GM21825 (cell line): ENCODE data around the gene ZNF682.
A peak's percentile ranks its signal among the peaks of the same experiment; 100 is the strongest.
"Not testable (repeated sequence)": the region's sequence is repeated elsewhere in the genome, so short reads cannot be mapped to it uniquely, and the experiment has no call there.

Source experiments
- ATAC-seq: cut with Tn5 transposase; IDR thresholded peaks from one replicate; pipeline ENCODE4 v1.9.1; 2021; ENCODE audit warnings: mild to moderate bottlenecking, moderate library complexity; ENCODE audit not compliant: unreplicated experiment

Gene ZNF682

DNA sequence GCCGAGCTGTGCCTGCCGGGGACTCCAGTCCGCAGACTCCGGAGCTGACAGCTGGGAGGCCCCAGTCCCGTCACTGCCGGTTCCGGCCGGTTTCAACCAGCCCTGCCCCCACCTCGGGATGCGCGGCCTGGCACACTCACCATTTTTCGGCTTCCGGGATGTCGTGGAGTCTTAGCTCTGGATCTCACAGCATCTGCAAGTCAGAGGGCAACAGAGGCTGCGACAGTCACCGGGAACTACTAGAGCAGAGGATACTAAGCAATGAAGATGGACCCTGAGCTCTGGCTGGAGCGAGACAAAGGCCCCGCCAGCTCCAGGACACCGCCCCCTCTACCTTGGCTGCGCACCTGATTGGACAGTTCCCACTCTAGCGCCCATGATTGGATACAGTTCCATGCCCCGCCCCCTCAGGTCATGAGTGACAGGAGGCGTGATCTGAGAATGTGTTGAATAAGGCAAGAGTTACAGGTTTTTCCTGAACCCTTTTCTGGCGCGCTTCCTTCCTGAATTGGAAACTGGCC lies at the start of gene ZNF682:
TSS of gene ZNF682 (minus strand) at position 303 of the 521 bp plus-strand sequence. CDS start at position 143, 160 bp downstream.
- peak; percentile 95 for ATAC-seq

- ATAC-seq: not testable (repeated sequence)
Observed at GRCh38 chr19:20082876-20083275, 43.6 kb upstream of the ZNF682 start.

- not testable (repeated sequence) for ATAC-seq
Observed at GRCh38 chr19:20082232-20082833, 43.0 kb upstream of the ZNF682 start.

GRCh38 chr19:20080656-20081055 lies 41.4 kb upstream of the ZNF682 start:
- no peak for ATAC-seq

DNA sequence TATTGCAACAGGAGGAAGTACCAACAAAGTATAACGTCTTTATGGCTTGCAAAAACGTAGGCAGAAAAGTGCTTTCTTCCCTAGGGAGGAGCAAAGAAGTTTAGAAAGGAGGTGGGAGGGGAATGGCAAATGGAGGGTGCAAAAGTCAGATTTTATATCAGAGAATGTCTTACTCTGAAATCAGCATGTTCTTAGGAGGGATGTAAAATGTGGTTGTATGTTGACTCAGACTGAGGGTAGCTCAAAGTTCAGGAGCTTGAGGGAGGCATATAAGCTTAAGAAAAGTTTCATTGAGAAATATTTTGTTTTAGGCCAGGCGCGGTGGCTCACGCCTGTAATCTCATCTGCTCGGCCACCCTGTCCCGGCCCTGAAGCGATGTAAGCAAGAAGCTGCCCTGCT lies 40.2 kb upstream of the ZNF682 start:
- ATAC-seq: no peak

GRCh38 chr19:20078581-20079031 lies 39.3 kb upstream of the ZNF682 start:
- ATAC-seq: no peak

DNA sequence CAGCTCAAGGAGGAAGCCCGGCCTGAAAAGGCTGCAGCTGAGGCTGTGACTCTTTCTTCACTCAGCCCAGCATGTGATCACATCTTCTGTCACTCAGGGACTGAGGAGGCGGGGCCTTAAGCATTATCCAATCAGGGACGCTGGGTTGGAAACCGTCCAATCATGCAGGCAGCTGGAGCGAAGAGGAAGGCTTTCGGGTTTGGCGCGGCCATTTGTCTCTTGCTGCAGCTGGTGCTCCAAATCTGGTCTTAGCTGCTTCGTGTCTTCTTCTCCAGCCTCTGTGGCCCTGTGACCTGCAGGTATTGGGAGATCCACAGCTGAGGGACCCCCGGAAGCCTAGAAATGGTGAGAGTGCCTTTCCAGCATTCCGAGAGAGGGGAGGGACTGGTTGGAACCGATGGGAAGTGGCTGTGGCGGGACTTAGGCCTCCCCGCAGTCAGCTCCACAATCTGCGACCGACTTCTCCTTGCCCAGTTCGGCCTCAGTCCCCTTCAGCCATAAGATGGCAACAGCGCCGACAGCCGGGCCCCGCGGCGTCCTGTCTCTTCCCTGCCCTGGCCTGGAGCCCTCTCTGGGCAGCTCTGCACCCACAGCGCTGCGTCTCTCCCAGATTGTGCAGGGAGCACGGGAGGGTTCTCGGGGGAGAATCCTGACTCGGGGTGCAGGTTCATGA lies 38.6 kb upstream of the ZNF682 start, which contains the start of gene ZNF90:
TSS of gene ZNF90 (plus strand) at position 210 of the 673 bp plus-strand sequence. CDS start at position 343, 133 bp downstream.
- ATAC-seq: peak; percentile 92

DNA sequence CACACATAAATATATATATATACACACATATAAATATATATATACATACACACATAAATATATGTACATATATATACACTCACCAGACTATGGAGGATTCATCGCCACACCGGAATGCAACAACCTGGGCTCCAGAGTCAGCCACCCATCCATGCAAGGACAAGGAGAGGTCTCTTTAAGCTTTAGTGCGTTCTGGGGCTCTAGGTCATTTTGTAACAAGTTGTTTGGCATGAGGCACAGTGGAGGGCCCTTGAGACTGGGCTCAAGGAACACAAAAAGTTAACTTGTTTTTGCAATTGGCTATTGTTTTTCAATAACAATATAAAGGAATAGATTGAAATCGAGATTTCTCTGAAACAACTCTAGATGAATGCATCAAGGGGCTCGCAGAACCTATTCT lies 33.6 kb upstream of the ZNF682 start:
- ATAC-seq: no peak

- no peak for ATAC-seq
Observed at GRCh38 chr19:20070691-20071090, 31.4 kb upstream of the ZNF682 start.

GRCh38 chr19:20068559-20068958 lies 29.3 kb upstream of the ZNF682 start:
- ATAC-seq: not testable (repeated sequence)

DNA sequence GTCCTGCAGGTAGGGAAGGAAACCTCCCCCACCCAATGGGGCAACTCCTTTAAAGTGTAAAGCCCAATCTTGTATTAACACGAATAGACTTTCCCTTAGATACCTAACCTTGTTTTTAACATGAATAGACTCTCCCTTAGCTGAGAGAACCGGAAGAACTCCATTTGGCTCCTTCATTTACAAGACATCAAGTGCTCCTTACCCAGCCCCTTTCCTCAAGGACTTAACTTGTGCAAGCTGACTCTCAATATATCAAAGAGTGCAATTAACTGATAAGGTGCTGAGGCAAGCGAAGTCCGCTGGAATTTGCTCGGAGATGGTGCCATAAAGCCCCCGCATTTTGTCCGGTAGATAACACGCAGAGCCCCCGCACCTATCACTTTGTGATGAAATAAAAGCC lies 28.6 kb upstream of the ZNF682 start:
- ATAC-seq: no peak

GRCh38 chr19:20066861-20067260 lies 27.6 kb upstream of the ZNF682 start:
- ATAC-seq: no peak

- ATAC-seq: no peak
Observed at GRCh38 chr19:20060282-20060681, 21.0 kb upstream of the ZNF682 start.

- not testable (repeated sequence) for ATAC-seq
Observed at GRCh38 chr19:20058738-20059137, 19.4 kb upstream of the ZNF682 start.

- ATAC-seq: peak; percentile 92
Observed at GRCh38 chr19:20051841-20052768, 12.8 kb upstream of the ZNF682 start.

DNA sequence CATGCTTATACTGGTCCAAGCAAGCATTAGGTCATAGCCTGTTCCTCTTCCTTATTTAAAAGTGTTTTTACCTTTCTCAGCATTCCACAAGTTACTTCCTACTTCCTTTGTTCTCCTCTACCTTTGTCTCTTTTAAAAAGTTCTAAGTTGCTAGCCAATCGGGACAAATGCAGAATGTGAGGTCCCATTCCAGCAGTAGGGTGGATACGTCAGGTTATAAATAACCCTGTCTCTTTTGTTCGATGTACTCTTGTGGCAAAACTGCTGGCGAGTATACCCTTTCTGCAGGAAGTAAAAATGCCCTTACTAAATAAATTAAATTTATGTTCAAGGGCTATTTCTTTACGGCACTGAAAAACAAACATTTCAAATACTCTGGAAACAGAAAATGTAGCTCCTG lies 6.4 kb upstream of the ZNF682 start:
- ATAC-seq: not testable (repeated sequence)

DNA sequence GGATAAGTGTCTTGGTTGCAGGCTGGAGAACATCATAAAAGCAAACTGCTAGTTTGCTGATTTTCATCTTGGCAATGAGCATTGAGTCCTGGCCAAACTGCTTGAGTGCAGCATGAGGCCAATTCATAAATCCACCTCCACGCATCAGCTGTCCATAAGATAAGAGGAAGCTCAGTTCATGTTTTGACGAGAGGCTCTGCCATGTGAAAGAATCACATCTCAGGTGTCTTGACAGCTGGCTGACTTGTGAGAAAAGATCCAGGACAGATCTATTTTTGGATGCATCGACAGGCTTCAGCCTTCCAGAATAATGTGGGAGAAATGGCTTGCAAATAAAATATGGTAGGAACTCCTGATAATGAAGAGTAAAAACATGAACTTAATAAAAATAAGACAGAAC lies 5.4 kb upstream of the ZNF682 start:
- ATAC-seq: no peak

DNA sequence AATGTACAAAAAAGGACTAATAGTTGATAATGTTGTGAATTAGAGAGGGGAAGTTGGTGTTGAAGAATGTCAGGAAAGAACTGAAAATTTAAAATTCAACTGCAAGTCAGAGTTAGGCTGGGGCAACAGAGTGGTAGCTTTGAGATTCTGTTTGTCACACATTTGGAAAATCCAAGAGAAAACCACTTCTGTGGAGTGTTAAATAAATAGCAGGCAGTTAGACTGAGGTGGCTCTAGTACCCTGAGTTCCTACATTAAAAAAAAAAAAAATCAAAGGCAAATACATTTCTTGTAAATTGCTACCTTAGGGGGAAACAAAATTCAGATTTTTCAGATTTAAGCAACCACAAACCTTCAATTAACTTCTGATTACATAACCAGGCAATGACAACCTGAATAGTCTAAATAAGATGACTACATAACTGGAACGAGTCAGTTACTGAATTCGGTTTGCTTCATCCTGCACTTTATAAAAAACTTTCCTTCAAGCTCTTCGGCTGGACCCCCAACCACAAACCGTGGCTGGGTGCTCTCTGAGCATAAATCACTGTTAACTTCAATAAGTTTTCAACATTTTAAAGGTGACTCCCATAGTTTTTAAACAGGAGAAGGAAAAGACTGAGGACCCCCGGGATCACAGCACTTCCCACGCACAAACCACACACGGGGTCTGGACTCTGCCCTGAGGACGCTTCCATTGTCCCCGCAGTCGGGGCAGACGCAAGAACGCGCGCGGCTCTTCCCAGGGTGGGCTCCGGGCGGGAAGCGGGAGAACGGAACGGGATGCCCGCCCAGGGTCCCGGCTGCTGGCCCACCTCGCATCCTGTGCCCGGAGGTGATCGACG lies 725 bp downstream of the ZNF682 start:
- no peak for ATAC-seq

GRCh38 chr19:20035935-20036334 lies 3.4 kb downstream of the ZNF682 start:
- ATAC-seq: no peak

DNA sequence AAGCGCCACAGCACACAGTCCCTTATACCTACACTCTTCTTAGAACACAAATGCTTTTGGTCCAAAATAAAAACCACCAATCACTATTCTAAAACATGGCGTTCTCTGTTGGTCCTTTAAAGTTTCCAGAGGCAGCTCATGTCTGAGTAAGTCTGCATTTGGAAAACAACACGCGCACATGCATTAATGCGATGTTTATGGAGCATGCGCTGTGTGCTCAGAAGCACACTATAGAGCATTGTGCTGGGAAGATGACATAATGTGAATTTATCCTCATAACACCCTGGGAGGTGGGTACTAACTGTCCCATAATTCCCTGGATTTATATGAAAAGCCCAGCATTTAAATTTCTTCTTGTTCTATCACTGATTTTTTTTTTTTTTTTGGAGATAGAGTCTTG lies 10.7 kb downstream of the ZNF682 start:
- ATAC-seq: no peak
